NCI-H446 (cell line): ENCODE data around the gene KRTAP29-1.
"Not testable (repeated sequence)": the region's sequence is repeated elsewhere in the genome, so short reads cannot be mapped to it uniquely, and the experiment has no call there.

ENCODE experiments used
- DNase-seq, 2 experiments: peaks; one replicate each; lab custom pipeline; 2025; lab: John Stamatoyannopoulos, UW

The KRTAP29-1 gene

DNA sequence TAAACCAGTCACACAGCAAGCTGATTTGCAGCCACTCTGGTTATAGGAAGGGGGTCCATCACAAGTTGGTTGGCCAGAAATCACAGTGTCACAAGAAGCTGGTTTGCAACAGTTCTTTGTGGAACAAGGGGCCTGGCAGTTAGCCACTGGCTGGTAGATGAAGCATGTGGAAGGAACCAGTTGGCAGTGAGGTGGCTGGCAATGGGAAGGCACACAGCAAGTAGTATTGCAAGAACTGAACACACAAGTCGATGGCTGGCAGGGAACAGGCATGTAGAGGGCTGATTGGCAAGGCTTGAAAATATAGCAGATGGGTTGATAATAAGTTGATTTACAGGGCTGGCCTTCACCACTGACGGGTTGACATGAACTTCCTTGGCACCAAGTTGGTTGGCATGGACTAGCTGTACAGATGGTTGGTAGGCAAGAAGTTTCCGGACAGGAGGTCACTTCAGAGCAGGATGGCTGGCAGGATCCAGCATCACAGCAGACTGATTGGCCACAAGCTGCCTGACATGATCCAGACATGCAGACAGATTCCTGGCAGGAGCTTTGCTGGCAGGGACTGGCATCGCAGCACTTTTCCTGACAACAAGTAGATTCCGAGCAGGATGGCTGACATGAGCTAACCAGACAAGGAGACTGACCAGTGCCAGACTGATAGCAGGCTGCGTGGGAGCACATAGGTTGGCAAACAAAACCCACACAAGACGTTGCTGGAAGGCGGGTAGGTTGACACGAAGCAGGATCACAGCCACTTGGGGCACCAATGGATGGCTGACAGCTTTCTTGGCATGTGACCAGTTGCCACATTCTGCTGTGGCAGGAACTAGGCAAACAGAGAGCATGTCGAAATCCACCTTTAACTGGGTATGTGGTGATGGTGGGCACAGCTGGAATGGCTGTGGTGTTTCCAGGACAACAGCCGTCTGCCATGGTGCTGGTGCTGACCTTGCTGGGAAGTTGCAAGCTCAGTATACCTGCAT lies at the start of gene KRTAP29-1:
Gene KRTAP29-1, minus strand, starts transcription at position 936 of the 986 bp plus-strand sequence. Its CDS starts 0 bp downstream, at position 936.
- DNase-seq = peak; percentile 59 to 84

- DNase-seq = no peak
Measured at GRCh38 chr17:41351177-41351576, 48.5 kb upstream of the KRTAP29-1 start.

DNA sequence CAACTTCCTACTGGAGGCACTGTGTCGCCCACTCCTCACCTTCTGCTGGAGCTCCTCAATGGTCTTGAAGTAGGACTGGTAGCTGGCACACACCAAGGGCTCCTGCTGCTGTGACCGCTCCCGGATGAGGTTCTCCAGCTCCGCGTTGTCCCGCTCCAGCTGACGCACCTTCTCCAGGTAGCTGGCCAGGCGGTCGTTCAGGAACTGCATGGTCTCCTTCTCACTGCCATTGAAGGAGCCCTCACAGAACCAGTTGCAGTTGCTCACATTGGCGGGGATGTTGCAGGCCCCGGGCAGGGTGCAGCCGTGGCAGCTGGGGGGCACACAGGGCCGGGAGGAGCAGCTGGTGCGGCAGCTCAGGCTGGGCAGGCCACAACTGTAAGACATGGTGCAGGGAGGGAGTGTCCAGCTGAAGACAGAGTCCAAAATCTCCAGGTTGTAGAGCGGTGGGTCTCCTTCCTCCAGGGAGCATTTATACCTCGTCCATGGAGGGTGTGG lies 47.8 kb upstream of the KRTAP29-1 start, which contains the start of gene KRT33A:
Gene KRT33A, minus strand, starts transcription at position 448 of the 498 bp plus-strand sequence. Its CDS starts 61 bp downstream, at position 387.
- not testable (repeated sequence) for DNase-seq

DNA sequence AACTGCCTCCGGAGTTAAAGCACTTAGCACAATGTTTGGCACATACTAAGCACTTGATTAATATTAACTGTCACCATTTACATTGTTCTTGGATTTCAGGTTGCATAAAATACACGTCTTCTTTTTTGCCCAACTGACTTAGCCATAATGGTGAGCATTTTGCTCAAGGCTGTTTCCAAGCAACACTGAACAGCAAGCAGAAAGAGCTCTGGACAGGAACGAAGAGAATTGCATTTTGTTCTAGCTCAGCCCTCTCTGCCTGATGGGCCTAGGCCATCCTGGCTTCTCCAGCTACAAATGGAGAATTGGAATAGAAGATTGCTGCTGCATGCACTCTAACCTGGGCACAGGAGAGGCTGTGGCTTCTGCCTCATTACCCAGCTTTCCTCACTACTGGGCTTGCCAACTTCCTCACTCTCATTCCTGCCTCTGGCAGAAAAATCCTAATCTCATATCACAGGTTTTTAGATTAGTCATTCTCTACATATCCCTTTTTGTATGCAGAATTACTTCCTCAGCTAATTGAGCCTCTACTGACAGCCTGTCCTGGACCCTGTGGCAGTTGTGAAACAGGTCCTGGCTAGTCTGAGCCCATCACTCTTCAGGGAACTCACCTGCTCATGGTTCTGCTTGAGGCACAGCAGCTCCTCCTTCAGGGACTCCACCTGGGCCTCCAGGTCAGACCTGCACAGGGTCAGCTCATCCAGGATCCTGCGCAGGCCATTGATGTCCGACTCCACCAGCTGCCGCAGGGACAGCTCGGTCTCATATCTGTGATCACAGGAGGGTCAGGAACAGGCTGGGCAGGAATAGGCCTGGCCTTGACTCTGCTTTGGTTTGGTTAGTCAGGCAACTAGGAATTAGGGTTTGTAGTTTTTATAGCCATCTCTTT lies 45.5 kb upstream of the KRTAP29-1 start:
- DNase-seq = no peak

DNA sequence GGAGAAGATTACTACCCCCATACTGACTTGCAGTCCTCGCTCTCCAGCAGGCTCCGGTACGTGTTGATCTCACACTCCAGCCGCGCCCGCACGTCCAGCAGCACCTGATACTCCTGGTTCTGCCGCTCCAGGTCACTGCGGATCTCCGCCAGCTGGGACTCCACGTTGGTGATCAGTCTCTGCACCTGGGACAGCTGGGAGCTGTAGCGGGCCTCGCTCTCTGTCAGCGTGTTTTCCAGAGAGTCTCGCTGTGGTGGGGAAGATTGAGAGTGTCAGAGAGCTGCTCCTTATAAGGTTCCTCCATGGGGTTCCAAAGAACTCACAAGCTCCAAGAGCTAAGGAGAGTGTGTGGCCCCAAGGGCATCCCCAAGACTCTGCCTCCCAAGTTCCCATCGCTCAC lies 43.8 kb upstream of the KRTAP29-1 start:
- DNase-seq = not testable (repeated sequence)

- no peak for DNase-seq
Measured at GRCh38 chr17:41345992-41346391, 43.3 kb upstream of the KRTAP29-1 start.

DNA sequence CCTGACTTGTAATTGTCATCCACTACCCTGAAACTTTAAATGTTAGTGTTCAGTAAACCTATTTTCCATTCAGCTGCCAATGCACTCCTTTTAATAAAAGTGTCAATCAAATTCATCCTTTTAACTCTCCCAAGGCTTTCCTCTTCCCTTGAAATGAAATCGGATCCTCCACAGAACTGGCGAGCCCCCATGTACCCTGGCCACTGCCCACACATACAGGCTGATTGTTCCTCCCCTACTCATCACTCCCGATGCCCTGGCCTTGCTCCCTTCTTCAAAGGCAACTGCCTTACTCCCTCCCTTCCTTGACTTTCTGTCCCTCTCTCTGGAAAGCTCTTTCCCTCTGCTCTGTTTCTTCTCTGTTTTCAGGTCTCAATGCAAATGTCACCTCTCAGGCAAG lies 40.4 kb upstream of the KRTAP29-1 start:
- DNase-seq = no peak

DNA sequence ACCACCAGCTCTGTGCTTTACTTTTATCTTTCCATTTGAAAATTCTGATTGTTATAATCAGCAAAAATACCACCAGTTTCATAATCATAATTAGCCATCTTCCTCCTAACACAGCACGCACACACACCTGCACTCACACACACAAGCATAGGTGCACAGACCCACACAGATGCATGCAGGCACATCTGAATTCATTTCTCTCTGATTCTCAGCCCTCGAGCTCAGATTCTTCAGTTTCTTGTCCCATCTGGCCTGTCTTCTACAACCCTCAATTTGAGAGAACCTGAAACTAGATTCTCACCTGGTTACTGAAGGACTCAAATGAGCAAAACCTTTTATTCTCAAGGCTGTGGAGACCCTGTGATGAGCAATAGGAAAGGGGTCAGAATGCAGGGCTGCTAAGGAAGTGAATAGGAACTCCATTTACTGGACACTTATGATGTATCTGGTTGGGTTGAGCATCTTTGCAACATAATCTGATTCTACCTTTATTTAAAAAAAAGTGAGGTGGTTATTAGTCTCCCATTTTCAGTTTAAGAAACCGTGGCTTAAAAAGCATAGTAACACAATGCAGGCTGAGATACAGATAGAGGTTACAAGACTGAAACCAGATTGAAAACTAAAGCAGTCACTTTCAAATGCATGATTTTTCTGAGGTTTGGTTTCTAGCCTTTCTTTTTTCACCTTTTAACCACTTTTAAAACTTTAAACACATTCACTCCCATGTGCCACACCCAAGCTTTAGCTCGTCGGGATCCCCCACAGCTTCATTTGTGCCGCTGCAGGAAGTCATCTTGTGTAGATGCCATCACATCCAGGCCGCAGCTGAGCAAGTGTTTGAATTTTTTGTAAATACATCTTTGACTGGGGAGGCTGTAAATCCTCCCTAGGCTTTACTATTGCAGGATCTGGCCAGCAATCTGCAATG lies 38.5 kb upstream of the KRTAP29-1 start:
- DNase-seq = no peak

DNA sequence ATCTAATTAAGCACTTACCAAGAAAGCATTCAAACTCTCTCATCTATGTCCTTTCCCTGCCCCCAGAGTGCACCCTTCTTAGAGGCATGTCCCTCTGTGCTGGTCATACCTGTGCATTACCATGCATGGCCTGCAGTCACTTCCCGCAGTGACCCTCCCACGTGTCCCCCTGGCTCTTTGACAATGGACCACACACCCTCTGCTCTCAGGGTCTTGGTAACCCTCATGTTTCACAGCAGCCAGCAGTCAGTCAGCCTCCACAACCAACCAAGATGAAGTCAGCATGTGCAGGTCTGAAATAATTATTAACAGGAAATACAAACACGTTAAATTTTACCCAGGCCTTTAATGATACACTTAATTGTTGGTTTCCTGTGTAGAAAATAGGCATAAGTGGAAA lies 37.8 kb upstream of the KRTAP29-1 start:
- no peak for DNase-seq

- DNase-seq = no peak
Measured at GRCh38 chr17:41339571-41340172, 37.0 kb upstream of the KRTAP29-1 start.

DNA sequence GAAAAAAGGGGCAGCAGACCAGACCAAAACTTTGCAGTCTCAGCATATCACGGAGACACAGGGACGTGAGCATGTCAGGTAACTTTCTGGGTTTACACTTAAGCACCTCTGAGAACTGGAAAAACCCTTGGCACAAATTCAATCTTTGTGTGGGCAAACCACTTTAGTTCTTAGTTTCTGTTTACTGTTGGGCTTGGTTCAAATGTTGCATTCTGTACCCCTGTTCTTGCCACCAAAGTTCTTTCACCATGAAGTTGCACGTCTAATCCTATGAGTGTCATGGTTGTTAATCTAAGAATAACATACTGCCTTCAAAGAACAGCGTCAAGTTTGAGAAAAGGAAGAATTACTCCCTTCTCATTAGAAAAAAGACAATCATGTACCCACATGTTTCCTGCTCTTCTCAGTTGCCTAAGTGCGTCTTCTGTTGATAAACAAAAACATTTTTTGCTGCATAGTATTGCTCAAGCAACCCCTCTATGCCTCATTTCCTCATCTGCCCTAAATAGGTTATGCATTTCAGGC lies 36.4 kb upstream of the KRTAP29-1 start:
- DNase-seq = no peak

GRCh38 chr17:41335747-41336146 lies 33.1 kb upstream of the KRTAP29-1 start:
- DNase-seq = no peak

- DNase-seq = no peak
Measured at GRCh38 chr17:41334385-41335305, 32.0 kb upstream of the KRTAP29-1 start.

GRCh38 chr17:41333836-41334235 lies 31.2 kb upstream of the KRTAP29-1 start:
- no peak for DNase-seq

- DNase-seq = no peak
Measured at GRCh38 chr17:41333098-41333497, 30.4 kb upstream of the KRTAP29-1 start.

DNA sequence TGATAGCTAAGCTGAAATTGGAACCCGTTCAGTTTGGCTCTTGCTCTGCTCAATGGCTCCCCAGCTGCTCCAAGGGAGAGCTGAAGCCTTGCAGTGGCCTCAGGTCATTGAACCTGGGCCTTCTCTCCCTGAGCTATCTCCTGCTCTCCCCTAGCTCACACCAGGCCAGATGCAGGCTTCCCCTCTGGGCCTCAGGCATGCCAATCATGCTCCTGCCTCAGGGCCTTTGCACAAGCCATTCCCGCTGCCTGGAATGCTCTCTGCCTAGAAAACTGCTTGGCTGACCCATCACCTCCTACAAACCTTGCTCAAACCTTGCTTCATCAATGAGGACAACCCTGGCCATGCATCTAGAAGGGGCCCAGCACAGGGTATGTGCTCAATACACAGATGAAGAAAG lies 29.6 kb upstream of the KRTAP29-1 start:
- no peak for DNase-seq

- DNase-seq = no peak
Measured at GRCh38 chr17:41331606-41332005, 29.0 kb upstream of the KRTAP29-1 start.

DNA sequence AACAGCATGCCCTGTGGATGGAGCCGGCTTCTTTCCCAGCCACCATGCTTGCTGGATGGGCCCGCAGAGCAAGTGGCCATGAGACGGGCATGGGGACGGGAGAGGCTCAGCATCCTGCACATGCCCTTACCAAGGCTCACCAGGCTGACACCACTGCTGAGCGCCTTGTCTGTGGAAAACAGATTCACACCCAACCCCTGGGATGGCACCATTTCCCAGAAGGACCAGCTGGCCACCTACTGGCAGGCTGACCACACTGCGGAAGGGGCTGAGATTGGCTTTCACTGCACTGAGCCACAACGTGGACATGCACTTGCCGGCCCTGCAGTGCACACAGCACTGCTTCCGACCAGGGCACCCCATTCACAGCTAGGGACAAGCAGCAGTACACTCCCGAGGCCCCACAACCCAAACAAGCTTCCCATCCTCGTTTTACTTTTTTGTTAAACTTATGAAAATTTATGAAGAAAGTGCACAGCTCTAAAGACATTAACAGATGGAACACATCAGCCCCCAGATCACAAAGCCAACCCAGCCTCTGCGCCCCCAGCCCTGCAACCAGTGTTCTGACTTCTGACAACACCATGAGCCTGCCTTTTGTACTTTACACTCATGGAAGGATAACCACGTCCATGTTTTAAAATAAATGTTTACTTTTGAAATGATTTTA lies 26.8 kb upstream of the KRTAP29-1 start:
- no peak for DNase-seq

GRCh38 chr17:41328207-41328606 lies 25.6 kb upstream of the KRTAP29-1 start:
- no peak for DNase-seq
